ENCODE data around the gene RIMBP2.
"Not testable (repeated sequence)": the region's sequence is repeated elsewhere in the genome, so short reads cannot be mapped to it uniquely, and the experiment has no call there.

RIMBP2 gene

DNA sequence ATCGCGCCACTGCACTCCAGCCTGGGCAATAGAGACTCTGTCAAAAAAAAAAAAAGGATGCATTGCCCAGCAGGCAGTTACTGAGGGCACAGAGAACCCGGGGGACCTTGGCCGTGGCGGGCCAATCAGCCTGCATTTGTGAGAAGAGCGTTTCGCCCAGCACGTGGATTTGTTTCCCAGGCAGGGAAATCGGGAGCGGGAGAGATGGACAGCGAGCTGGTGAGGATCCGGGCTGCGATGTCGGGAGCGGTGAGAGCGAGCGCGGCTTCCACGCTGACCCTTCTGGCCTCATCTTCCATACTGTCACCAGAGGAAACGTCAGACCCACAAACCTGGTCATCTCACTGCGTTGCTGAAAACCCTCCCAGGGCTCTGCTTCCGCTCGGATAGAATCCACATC, 123.5 kb downstream of the RIMBP2 start:
- Histone ChIP-seq H3K4me3 (ENCODE audit: extremely low read depth, insufficient read depth, low read length, poor library complexity, severe bottlenecking) (no peak overlapping the region), H3K27ac (ENCODE audit: low read depth, low read length, severe bottlenecking) (no peak overlapping the region), H3K9me3 (ENCODE audit: control insufficient read depth, low read length) (peaks cover 2% of the 10 kb centered on the region), H3K4me1 (ENCODE audit: control insufficient read depth, insufficient read depth, low read length, poor library complexity, severe bottlenecking) (no peaks in the 10 kb centered on the region), H3K36me3 (ENCODE audit: control insufficient read depth, insufficient read depth, low read length) (no peaks in the 10 kb centered on the region)
- 95 to 96% methylated on average over 21 to 23 of the region's 23 CpGs for WGBS, 2 experiments (ENCODE audit: insufficient coverage in 2 of 2)

DNA sequence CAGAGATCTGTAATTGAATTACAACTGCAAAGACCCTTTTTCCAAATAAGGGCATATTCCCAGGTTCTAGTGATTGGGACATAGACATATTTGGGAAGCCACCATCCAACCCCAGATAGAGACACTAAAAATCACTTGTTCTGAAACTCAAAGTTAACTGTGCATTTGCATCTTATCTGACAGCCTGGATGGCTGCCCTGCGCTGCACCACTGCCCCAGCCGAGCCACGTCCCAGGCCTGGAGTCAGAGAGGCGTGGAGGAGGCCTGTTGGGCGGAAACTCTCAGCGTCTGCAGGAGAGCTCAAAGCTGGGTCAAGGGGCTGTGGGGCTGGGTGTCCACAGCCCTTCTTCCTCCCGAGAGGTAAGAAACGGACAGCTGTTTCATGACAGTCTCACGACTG, 124.4 kb downstream of the RIMBP2 start:
- 83 to 88% methylated on average over 8 to 9 of the region's 9 CpGs for WGBS, 2 experiments (ENCODE audit: insufficient coverage in 2 of 2)
- Histone ChIP-seq H3K36me3 (ENCODE audit: control insufficient read depth, insufficient read depth, low read length) (no peaks in the 10 kb centered on the region), H3K9me3 (ENCODE audit: control insufficient read depth, low read length) (no peaks in the 10 kb centered on the region), H3K4me1 (ENCODE audit: control insufficient read depth, insufficient read depth, low read length, poor library complexity, severe bottlenecking) (no peaks in the 10 kb centered on the region), H3K4me3 (ENCODE audit: extremely low read depth, insufficient read depth, low read length, poor library complexity, severe bottlenecking) (no peak overlapping the region), H3K27ac (ENCODE audit: low read depth, low read length, severe bottlenecking) (no peak overlapping the region)

DNA sequence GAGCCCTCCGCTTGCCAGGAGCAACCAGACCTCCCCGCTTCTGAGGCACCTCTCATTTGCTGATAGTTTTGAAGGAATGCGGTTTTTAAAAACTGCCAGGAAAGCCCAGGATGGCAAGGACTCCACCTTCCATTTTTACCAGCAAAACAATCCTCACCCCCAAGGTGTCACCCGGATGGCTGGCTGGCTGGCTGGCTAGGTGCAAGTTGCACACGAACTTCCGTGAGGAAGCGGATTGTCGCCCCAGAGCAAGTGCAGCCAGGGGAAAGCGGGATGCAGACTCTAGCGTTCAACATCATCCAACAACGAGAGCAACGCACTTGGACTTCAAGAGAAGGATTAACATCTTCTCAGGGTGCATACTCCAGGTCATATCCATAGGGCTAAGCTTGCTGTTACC, 125.4 kb downstream of the RIMBP2 start:
- H3K4me1 ChIP-seq (ENCODE audit: control insufficient read depth, insufficient read depth, low read length, poor library complexity, severe bottlenecking) = no peaks in the 10 kb centered on the region
- no peak overlapping the region for H3K4me3 ChIP-seq (ENCODE audit: extremely low read depth, insufficient read depth, low read length, poor library complexity, severe bottlenecking)
- WGBS, 2 experiments (ENCODE audit: insufficient coverage in 2 of 2) = 88 to 92% methylated on average over 8 to 9 of the region's 12 CpGs
- H3K27ac ChIP-seq (ENCODE audit: low read depth, low read length, severe bottlenecking) = no peak overlapping the region
- no peaks in the 10 kb centered on the region for H3K9me3 ChIP-seq (ENCODE audit: control insufficient read depth, low read length)
- no peaks in the 10 kb centered on the region for H3K36me3 ChIP-seq (ENCODE audit: control insufficient read depth, insufficient read depth, low read length)

DNA sequence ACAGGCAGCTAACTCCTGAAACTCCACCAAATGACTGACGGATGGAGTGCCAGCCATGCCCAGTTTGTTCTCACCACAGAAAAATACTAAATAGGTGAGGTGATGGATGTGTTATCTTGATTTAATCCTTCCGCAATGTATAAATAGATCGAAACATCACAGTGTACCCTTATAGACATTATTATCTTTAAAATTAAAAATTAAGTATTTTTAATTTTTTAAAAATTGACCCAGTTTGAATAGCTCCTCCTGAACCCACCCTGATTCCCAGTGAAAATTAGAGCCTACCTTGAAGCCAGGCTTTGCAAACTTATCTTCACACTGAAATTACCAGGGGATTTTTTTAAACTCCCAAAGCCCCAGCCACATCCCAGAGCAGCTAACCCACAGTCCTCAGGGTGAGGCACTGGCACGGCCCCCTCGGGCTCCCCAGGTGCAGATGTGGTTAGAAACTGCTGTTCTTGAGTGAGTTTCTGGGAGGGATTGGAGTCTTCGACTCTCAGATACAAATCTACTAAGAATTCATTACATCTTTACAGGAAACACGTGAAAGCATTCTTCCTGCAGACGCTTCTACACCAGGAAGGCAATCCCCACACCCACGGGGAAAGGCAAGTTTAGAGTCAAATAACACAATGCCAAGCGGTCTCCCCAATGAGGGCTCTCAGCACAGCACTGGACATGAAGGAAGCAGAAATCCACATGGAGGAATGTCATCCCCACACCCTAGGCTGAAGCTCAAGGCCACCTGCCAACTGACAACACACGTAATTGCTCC, 126.4 kb downstream of the RIMBP2 start:
- no peaks in the 10 kb centered on the region for H3K4me1 ChIP-seq (ENCODE audit: control insufficient read depth, insufficient read depth, low read length, poor library complexity, severe bottlenecking)
- H3K36me3 ChIP-seq (ENCODE audit: control insufficient read depth, insufficient read depth, low read length) = no peaks in the 10 kb centered on the region
- no peak overlapping the region for H3K4me3 ChIP-seq (ENCODE audit: extremely low read depth, insufficient read depth, low read length, poor library complexity, severe bottlenecking)
- no peaks in the 10 kb centered on the region for H3K9me3 ChIP-seq (ENCODE audit: control insufficient read depth, low read length)
- H3K27ac ChIP-seq (ENCODE audit: low read depth, low read length, severe bottlenecking) = no peak overlapping the region
- 75 to 77% methylated on average over 4 to 5 of the region's 11 CpGs for WGBS, 2 experiments (ENCODE audit: insufficient coverage in 2 of 2)

DNA sequence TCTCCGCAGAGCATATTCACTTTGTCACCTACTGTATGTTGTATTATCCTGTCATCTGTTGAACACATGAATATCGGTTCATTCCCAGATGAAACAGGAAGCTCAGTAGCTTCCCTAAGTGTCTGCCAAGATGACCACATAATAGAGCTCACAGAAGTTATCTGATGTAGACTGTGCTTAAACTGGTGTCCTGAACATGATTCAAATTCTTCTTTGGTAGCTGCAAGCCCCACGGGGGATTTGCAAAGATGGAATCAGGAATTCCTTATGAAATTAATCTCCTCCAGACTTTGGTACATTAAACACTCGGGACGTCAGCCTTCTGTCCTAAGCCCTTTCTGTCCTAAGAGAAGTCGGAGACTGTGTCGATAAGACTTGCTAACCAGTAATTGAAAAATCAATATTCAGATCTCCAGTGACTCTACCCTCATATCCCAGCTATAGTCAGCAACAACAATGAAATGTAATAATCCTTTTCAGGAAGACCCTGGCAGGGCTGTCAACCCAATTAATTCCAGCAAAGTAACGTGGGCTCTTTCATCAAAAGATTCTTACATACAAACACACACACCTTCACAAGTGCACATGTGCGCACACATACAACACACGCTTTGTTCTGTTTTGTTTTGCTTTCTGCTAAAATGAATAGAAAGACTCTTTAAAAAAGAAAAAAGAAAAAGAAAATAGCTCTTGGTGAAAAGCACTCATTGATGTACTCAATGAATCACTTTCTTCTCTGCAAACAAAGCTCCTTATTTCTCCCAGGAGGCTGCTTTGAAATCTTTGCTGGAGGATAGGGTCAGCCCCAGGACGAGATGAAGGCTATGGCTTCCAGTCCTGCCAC, 127.2 kb downstream of the RIMBP2 start:
- no peaks in the 10 kb centered on the region for H3K4me1 ChIP-seq (ENCODE audit: control insufficient read depth, insufficient read depth, low read length, poor library complexity, severe bottlenecking)
- no peak overlapping the region for H3K27ac ChIP-seq (ENCODE audit: low read depth, low read length, severe bottlenecking)
- no peaks in the 10 kb centered on the region for H3K9me3 ChIP-seq (ENCODE audit: control insufficient read depth, low read length)
- H3K36me3 ChIP-seq (ENCODE audit: control insufficient read depth, insufficient read depth, low read length) = no peaks in the 10 kb centered on the region
- no peak overlapping the region for H3K4me3 ChIP-seq (ENCODE audit: extremely low read depth, insufficient read depth, low read length, poor library complexity, severe bottlenecking)
- WGBS, 2 experiments (ENCODE audit: insufficient coverage in 2 of 2) = 77 to 85% methylated on average over 7 to 8 of the region's 11 CpGs

DNA sequence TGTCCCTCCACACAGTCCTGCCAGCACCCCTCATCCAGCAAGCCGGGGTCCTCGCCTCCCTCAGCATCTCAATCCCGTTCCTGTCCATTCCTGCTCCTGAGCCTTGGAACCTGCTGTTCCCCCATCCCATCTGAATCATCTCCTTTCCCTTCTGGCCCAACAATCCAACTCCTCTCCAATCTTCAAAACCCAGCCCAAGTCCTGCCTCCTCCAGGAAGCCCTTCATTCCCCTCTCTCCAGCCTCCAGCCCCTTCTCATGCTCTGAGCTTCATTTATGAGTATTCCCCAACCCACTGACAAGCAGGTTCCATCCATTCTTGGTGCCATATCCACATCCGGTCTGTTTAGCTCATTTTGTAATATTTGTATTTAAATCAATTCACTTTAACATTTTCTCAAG, 128.1 kb downstream of the RIMBP2 start:
- Histone ChIP-seq H3K9me3 (ENCODE audit: control insufficient read depth, low read length) (no peaks in the 10 kb centered on the region), H3K27ac (ENCODE audit: low read depth, low read length, severe bottlenecking) (no peak overlapping the region), H3K4me1 (ENCODE audit: control insufficient read depth, insufficient read depth, low read length, poor library complexity, severe bottlenecking) (no peaks in the 10 kb centered on the region), H3K4me3 (ENCODE audit: extremely low read depth, insufficient read depth, low read length, poor library complexity, severe bottlenecking) (no peak overlapping the region), H3K36me3 (ENCODE audit: control insufficient read depth, insufficient read depth, low read length) (no peaks in the 10 kb centered on the region)
- 90 to 100% methylated on average over 3 of the region's 4 CpGs for WGBS, 2 experiments (ENCODE audit: insufficient coverage in 2 of 2)

DNA sequence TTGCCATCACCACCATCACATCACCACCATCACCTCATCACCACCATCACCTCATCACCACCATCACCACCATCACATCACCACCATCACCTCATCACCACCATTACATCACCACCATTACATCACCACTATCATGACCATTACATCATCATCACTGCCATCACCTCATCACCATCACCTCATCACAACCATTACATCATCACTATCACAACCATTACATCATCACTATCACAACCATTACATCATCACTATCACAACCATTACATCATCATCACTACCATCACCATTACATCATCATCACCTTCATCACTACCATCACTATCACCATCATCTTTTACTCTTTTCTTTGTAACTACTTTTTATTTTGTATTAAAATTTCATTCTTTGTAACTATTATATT, 131.6 kb downstream of the RIMBP2 start:
- H3K4me1 ChIP-seq (ENCODE audit: control insufficient read depth, insufficient read depth, low read length, poor library complexity, severe bottlenecking); H3K4me3 ChIP-seq (ENCODE audit: extremely low read depth, insufficient read depth, low read length, poor library complexity, severe bottlenecking); H3K9me3 ChIP-seq (ENCODE audit: control insufficient read depth, low read length); H3K36me3 ChIP-seq (ENCODE audit: control insufficient read depth, insufficient read depth, low read length); H3K27ac ChIP-seq (ENCODE audit: low read depth, low read length, severe bottlenecking): not testable (repeated sequence)

DNA sequence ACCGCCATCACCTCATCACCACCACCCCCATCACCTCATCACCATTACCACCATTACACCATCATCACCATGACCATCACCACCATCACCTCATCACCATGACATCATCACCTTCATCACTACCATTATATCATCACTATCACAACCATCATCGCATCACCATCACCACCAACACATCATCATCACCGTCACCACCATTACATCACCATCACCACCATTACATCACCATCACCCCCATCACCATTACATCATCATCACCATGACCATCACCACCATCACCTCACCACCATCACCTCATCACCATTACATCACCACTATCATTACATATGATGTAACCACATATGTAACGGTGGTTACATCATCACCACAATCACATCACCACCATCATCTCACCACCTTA, 132.3 kb downstream of the RIMBP2 start:
- no peak overlapping the region for H3K27ac ChIP-seq (ENCODE audit: low read depth, low read length, severe bottlenecking)
- no peak overlapping the region for H3K4me3 ChIP-seq (ENCODE audit: extremely low read depth, insufficient read depth, low read length, poor library complexity, severe bottlenecking)
- H3K9me3 ChIP-seq (ENCODE audit: control insufficient read depth, low read length) = no peaks in the 10 kb centered on the region
- no peaks in the 10 kb centered on the region for H3K4me1 ChIP-seq (ENCODE audit: control insufficient read depth, insufficient read depth, low read length, poor library complexity, severe bottlenecking)
- 83 to 93% methylated on average over 3 to 4 of the region's 4 CpGs for WGBS, 2 experiments (ENCODE audit: insufficient coverage in 2 of 2)
- H3K36me3 ChIP-seq (ENCODE audit: control insufficient read depth, insufficient read depth, low read length) = no peaks in the 10 kb centered on the region

DNA sequence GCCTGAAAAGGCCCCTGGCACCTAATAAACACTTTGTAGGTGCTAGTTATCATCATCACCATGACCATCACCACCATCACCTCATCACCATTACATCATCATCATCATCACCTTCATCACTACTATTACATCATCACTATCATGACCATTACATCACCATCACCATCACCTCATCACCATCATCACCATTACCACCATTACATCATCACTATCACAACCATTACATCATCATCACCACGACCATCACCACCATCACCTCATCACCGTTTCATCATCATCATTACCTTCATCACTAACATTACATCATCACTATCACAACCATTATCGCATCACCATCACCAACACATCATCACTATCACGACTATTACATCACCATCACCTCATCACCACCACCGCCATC, 132.8 kb downstream of the RIMBP2 start:
- H3K36me3 ChIP-seq (ENCODE audit: control insufficient read depth, insufficient read depth, low read length) = no peaks in the 10 kb centered on the region
- H3K4me1 ChIP-seq (ENCODE audit: control insufficient read depth, insufficient read depth, low read length, poor library complexity, severe bottlenecking) = no peaks in the 10 kb centered on the region
- no peak overlapping the region for H3K27ac ChIP-seq (ENCODE audit: low read depth, low read length, severe bottlenecking)
- H3K9me3 ChIP-seq (ENCODE audit: control insufficient read depth, low read length) = no peaks in the 10 kb centered on the region
- H3K4me3 ChIP-seq (ENCODE audit: extremely low read depth, insufficient read depth, low read length, poor library complexity, severe bottlenecking) = no peak overlapping the region
- WGBS, 2 experiments (ENCODE audit: insufficient coverage in 2 of 2) = 81% methylated on average over 3 to 5 of the region's 5 CpGs

DNA sequence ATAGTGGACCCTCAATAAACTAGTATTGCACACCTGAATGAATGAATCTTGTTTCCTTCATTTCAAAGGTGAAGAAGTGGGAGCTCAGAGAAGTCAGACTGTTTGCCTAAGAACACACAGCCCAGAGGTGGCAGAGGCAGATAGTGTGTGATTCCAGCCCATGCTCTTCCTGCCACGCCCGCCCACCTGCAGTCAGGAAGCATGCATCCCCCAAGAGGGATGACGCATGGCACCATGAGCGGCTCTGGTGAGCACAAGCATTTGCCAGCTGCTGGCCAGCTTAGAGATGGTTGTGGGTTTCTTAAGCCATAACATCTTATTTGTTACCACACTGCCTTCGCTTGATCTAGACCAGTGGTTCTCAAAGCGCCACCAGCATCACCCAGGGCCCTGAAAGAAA, 133.8 kb downstream of the RIMBP2 start:
- Histone ChIP-seq H3K36me3 (ENCODE audit: control insufficient read depth, insufficient read depth, low read length) (no peaks in the 10 kb centered on the region), H3K4me1 (ENCODE audit: control insufficient read depth, insufficient read depth, low read length, poor library complexity, severe bottlenecking) (no peaks in the 10 kb centered on the region), H3K27ac (ENCODE audit: low read depth, low read length, severe bottlenecking) (no peak overlapping the region), H3K4me3 (ENCODE audit: extremely low read depth, insufficient read depth, low read length, poor library complexity, severe bottlenecking) (no peak overlapping the region), H3K9me3 (ENCODE audit: control insufficient read depth, low read length) (no peaks in the 10 kb centered on the region)
- 81 to 93% methylated on average over 3 to 6 of the region's 6 CpGs for WGBS, 2 experiments (ENCODE audit: insufficient coverage in 2 of 2)

DNA sequence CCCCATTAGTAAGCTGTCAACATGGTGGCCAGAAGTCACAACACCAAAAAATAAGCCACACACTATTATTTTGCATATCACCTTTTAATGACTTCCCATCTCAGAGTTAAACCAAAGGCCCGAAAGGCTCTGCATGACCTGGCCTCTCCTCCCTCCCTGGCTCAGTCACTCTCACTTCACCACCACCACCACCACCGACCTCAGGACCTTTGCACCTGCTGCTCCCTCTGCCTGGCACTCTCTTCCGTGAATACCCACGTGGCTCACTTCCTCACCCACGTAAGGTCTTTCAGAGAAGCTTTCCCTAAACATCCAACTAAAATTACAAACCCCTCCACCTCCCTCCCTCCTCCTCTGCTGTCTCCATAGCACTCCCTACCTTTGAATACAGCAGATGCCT, 134.3 kb downstream of the RIMBP2 start:
- no peak overlapping the region for H3K27ac ChIP-seq (ENCODE audit: low read depth, low read length, severe bottlenecking)
- 75 to 81% methylated on average over 5 of the region's 5 CpGs for WGBS, 2 experiments (ENCODE audit: insufficient coverage in 2 of 2)
- H3K4me1 ChIP-seq (ENCODE audit: control insufficient read depth, insufficient read depth, low read length, poor library complexity, severe bottlenecking) = no peaks in the 10 kb centered on the region
- H3K9me3 ChIP-seq (ENCODE audit: control insufficient read depth, low read length) = no peaks in the 10 kb centered on the region
- H3K4me3 ChIP-seq (ENCODE audit: extremely low read depth, insufficient read depth, low read length, poor library complexity, severe bottlenecking) = no peak overlapping the region
- H3K36me3 ChIP-seq (ENCODE audit: control insufficient read depth, insufficient read depth, low read length) = no peaks in the 10 kb centered on the region
